Stimulated activated CD8-positive, alpha-beta memory T cell treated with anti-CD3 and anti-CD28 coated beads, Interleukin-7, amount 100 ng/mL, for 48 hours (primary cell): ENCODE measurements around the gene MLN.

Experiments used
- DNase-seq, 2 donors: peaks; one replicate each; pipeline ENCODE4 v3.0.0-alpha.2; 2020; ENCODE audit warnings: low read depth in 1 of 2; ENCODE audit errors: extremely low read depth in 1 of 2

Gene MLN

GRCh38 chr6:33816911-33817310, 13.1 kb upstream of the MLN start:
- DNase-seq: no peak

GRCh38 chr6:33815854-33816253, 12.1 kb upstream of the MLN start:
- DNase-seq: no peak

GRCh38 chr6:33813990-33814985, 10.5 kb upstream of the MLN start:
- DNase-seq: no peak

GRCh38 chr6:33813246-33813904, 9.6 kb upstream of the MLN start:
- DNase-seq: no peak

GRCh38 chr6:33812669-33813068, 8.9 kb upstream of the MLN start:
- no peak for DNase-seq

- no peak for DNase-seq
Measured at GRCh38 chr6:33809594-33809993, 5.8 kb upstream of the MLN start.

- DNase-seq: no peak
Measured at GRCh38 chr6:33808641-33809180, 4.9 kb upstream of the MLN start.

- no peak for DNase-seq
Measured at GRCh38 chr6:33807606-33808005, 3.8 kb upstream of the MLN start.

- no peak for DNase-seq
Measured at GRCh38 chr6:33806841-33807240, 3.0 kb upstream of the MLN start.

- no peak for DNase-seq
Measured at GRCh38 chr6:33802186-33802958, 1.4 kb downstream of the MLN start.

GRCh38 chr6:33801611-33802010, 2.2 kb downstream of the MLN start:
- DNase-seq: no peak

GRCh38 chr6:33800248-33800969, 3.4 kb downstream of the MLN start:
- DNase-seq: no peak

GRCh38 chr6:33799454-33800113, 4.2 kb downstream of the MLN start:
- DNase-seq: no peak

GRCh38 chr6:33798343-33798848, 5.4 kb downstream of the MLN start:
- DNase-seq: no peak

GRCh38 chr6:33797626-33798342, 6.0 kb downstream of the MLN start:
- DNase-seq: no peak

- no peak for DNase-seq
Measured at GRCh38 chr6:33794910-33795623, 8.7 kb downstream of the MLN start.

- no peak for DNase-seq
Measured at GRCh38 chr6:33792981-33793380, 10.8 kb downstream of the MLN start.

GRCh38 chr6:33791620-33792019, 12.2 kb downstream of the MLN start:
- DNase-seq: no peak
